K562 (cell line): ENCODE measurements around the gene RANGAP1. TPM values are rescaled to one million over a fixed set of nuclear protein-coding genes. Genes with fewer than 3 reads are reported as not detected.
A peak's percentile ranks its signal among the peaks of the same experiment; 100 is the strongest.

Experiments used
- ATAC-seq: fragments of 200-7000 bp; cut with Tn5 transposase; 3 replicates; pipeline ENCODE4 v1.9.1; 2020; ENCODE audit warnings: moderate library complexity
- BruUV-seq: library from RNA; stranded (reverse); fragments of 400-500 nt; replicated peaks from 2 replicates; lab custom pipeline; 2021; lab: Mats Ljungman, UMichigan
- CTCF ChIA-PET: fragments of 300-600 bp; formaldehyde crosslinking; extraction: SDS; loops from one replicate; lab custom pipeline; 2021; ENCODE audit warnings: low intra/inter-chr PET ratio; lab: Yijun Ruan, JAX
- POLR2A ChIA-PET: fragments of 300-600, 350-650 bp; sonication (Branson Sonifier 250); formaldehyde crosslinking; extraction: SDS; loops from one replicate; lab custom pipeline; 2021; ENCODE audit warnings: antibody characterized with exemption, inconsistent platforms; lab: Yijun Ruan, JAX
- DNase-seq, 4 experiments: peaks; one replicate each; pipeline versions ENCODE4 v3.0.0 to v3.0.0-alpha.2; 2011 to 2018; ENCODE audit warnings: low spot score in 3 of 4, mixed read lengths in 3 of 4; ENCODE audit errors: extremely low read depth in 1 of 4
- FAIRE-seq: peaks from 2 replicates; lab custom pipeline; 2011; peaks lifted over from hg19 to GRCh38; lab: Jason Lieb, UNC
- H2AFZ ChIP-seq: 2 replicates; pipeline ENCODE4 v1.6.0; 2011; ENCODE audit warnings: low read depth, low read length, control low read depth, inconsistent platforms
- H3K27ac ChIP-seq: fragments of 200-600 bp; 3 replicates; pipeline ENCODE4 v1.8.0; 2011; ENCODE audit warnings: low read depth, mild to moderate bottlenecking, control low read depth, inconsistent platforms, low read length, moderate library complexity, mixed read lengths; ENCODE audit errors: extremely low read depth
- H3K27me3 ChIP-seq, 2 experiments: fragments of 300-600 bp in 1 of 2; 2 replicates in 1 of 2; 3 replicates in 1 of 2; pipeline versions ENCODE4 v1.6.0 to v1.8.0; 2011; ENCODE audit warnings: inconsistent platforms in 2 of 2, low read length in 2 of 2, mild to moderate bottlenecking in 1 of 2, mixed read lengths in 1 of 2, moderate library complexity in 1 of 2; ENCODE audit not compliant: control insufficient read depth in 2 of 2, insufficient read depth in 2 of 2
- H3K36me3 ChIP-seq: fragments of 300-600 bp; 3 replicates; pipeline ENCODE4 v1.8.0; 2011; ENCODE audit warnings: mild to moderate bottlenecking, low read length, inconsistent platforms; ENCODE audit not compliant: control insufficient read depth, insufficient read depth
- H3K4me1 ChIP-seq, 2 experiments: fragments of 200-600 bp in 1 of 2; replicated peaks in 1 of 2; 2 replicates in 1 of 2; 3 replicates in 1 of 2; pipeline versions ENCODE4 v1.5.1 to v1.8.0; 2011; ENCODE audit warnings: inconsistent platforms in 2 of 2, low read length in 2 of 2, mild to moderate bottlenecking in 1 of 2, mixed read lengths in 1 of 2, moderate library complexity in 1 of 2; ENCODE audit not compliant: control insufficient read depth in 2 of 2, insufficient read depth in 2 of 2
- H3K4me2 ChIP-seq: 2 replicates; pipeline ENCODE4 v1.6.1; 2011; ENCODE audit warnings: low read length, control low read depth, inconsistent platforms, mixed read lengths; ENCODE audit not compliant: insufficient read depth
- H3K4me3 ChIP-seq: fragments of 200-600 bp; sonication (generic), shearing (Covaris generic); 2 replicates; pipeline ENCODE4 v1.5.1; 2016; ENCODE audit warnings: control low read depth, inconsistent platforms
- H3K79me2 ChIP-seq: fragments of 200-600 bp; 3 replicates; pipeline ENCODE4 v1.8.0; 2011; ENCODE audit warnings: low read length, inconsistent platforms; ENCODE audit not compliant: control insufficient read depth, insufficient read depth
- H3K9ac ChIP-seq, 2 experiments: 2 replicates each; pipeline versions ENCODE4 v1.6.0 to v1.6.1; 2011; ENCODE audit warnings: low read depth in 2 of 2, low read length in 2 of 2, control low read depth in 1 of 2, inconsistent platforms in 1 of 2, mild to moderate bottlenecking in 1 of 2, mixed read lengths in 1 of 2; ENCODE audit not compliant: insufficient read depth in 1 of 2
- H3K9me1 ChIP-seq: one replicate; pipeline ENCODE4 v1.6.0; 2011; ENCODE audit warnings: inconsistent platforms, mild to moderate bottlenecking, low read length, moderate library complexity; ENCODE audit not compliant: control insufficient read depth, insufficient read depth
- H3K9me3 ChIP-seq: replicated peaks from 2 replicates; pipeline ENCODE4 v1.5.1; 2011; ENCODE audit warnings: low read depth, low read length, inconsistent platforms; ENCODE audit not compliant: control insufficient read depth, insufficient read depth
- H4K20me1 ChIP-seq: replicated peaks from 2 replicates; pipeline ENCODE4 v1.6.1; 2011; ENCODE audit warnings: low read length, inconsistent platforms, mixed read lengths; ENCODE audit not compliant: control insufficient read depth, insufficient read depth
- NEUROD1 ChIP-seq: fragments of 150-350 bp; IDR thresholded peaks from 2 replicates; pipeline ENCODE4 v1.6.1; 2014; ENCODE audit warnings: borderline replicate concordance, low read length, low read depth; ENCODE audit not compliant: partially characterized antibody
- NR2F6 ChIP-seq: fragments of 450-650 bp; formaldehyde crosslinking; IDR thresholded peaks from 2 replicates; pipeline ENCODE4 v1.4.0; 2020; ENCODE audit warnings: mild to moderate bottlenecking
- POLR2H ChIP-seq: IDR thresholded peaks from 2 replicates; pipeline ENCODE4 v1.6.1; 2016; ENCODE audit warnings: missing genetic modification characterization, low read depth, mild to moderate bottlenecking, control low read depth, missing compliant biosample characterization, moderate library complexity
- PRPF4 ChIP-seq: fragments of 200-400 bp; formaldehyde crosslinking; IDR thresholded peaks from one replicate; pipeline ENCODE4 v1.6.1; 2017; ENCODE audit warnings: low read length, low read depth, mild to moderate bottlenecking; ENCODE audit not compliant: insufficient read depth, poor library complexity, severe bottlenecking
- TEAD1 ChIP-seq, 2 experiments: fragments of 450-650 bp in 1 of 2; sonication (generic) in 1 of 2; formaldehyde crosslinking; IDR thresholded peaks; 2 replicates each; pipeline versions ENCODE4 v1.4.0 to v1.8.0; 2020 to 2022; ENCODE audit warnings: mild to moderate bottlenecking in 2 of 2, missing genetic modification reagents in 1 of 2
- WGBS: fragments of 100-300 bp; shearing (Covaris generic); methylation state at CpG from one replicate; pipeline ENCODE4 v1.1.6; 2016; ENCODE audit warnings: low coverage, mixed read lengths; ENCODE audit not compliant: insufficient coverage; ENCODE audit errors: missing lambda C conversion rate; 5-methylcytosine and 5-hydroxymethylcytosine counted together
- in situ Hi-C: fragments of 300-500 bp; cut with MboI; formaldehyde crosslinking; loops from 4 replicates; pipeline ENCODE4 v1.15.0; 2018; ENCODE audit warnings: inconsistent platforms, mixed read lengths
- intact Hi-C: fragments of 100-400 bp; cut with micrococcal nuclease; formaldehyde crosslinking; loops from 2 replicates; pipeline ENCODE4 v1.14.2; 2022
- polyA plus RNA-seq, 8 experiments: library from polyadenylated mRNA; depleted of rRNA in 4 of 8; stranded (reverse) in 5 of 8; unstranded in 3 of 8; fragments of >200 nt; fragmentation: Nextera tagmentation in 2 of 8; fragmentation: Illumina TruSeq in 1 of 8; extraction: Ambion mirVana in 2 of 8; extraction: Trizol in 1 of 8; gene quantifications; 2 replicates each; pipeline versions ENCODE4 v1.2.1 to v1.2.3, GENCODE V29; 2011 to 2014; ENCODE audit warnings: inconsistent platforms in 1 of 8, missing spikeins in 1 of 8
- total RNA-seq, 7 experiments: library from RNA; depleted of rRNA in 6 of 7; stranded (reverse); fragments of >200 nt in 6 of 7; fragmentation: Illumina TruSeq in 2 of 7; extraction: Trizol in 2 of 7; gene quantifications; 2 replicates each; pipeline versions ENCODE4 v1.2.1 to v1.2.3, GENCODE V29; 2011 to 2021; ENCODE audit warnings: low replicate concordance in 1 of 7
- TF ChIP-seq, protein P1 (sequence below): fragments of 450-650 bp; IDR thresholded peaks from 2 replicates; pipeline ENCODE4 v1.6.1; 2017; ENCODE audit warnings: antibody characterized with exemption
- TF ChIP-seq, protein P2 (sequence below): fragments of 200-800 bp; sonication (Bioruptor generic); IDR thresholded peaks from 2 replicates; pipeline ENCODE4 v1.6.1; 2017; ENCODE audit warnings: missing genetic modification characterization, missing compliant biosample characterization
- TF ChIP-seq, protein P3 (sequence below): fragments of 450-650 bp; IDR thresholded peaks from 2 replicates; pipeline ENCODE4 v1.6.1; 2017; ENCODE audit warnings: antibody characterized with exemption, mild to moderate bottlenecking
- TF ChIP-seq, protein P4 (sequence below): sonication (generic); formaldehyde crosslinking; IDR thresholded peaks from 2 replicates; pipeline ENCODE4 v1.8.1; 2023; ENCODE audit warnings: mild to moderate bottlenecking, missing genetic modification reagents

Gene RANGAP1
- total and polyA plus RNA-seq, 9 of the 15 experiments (the other 6 are each of a cell fraction or from before 2014, with no cell fraction given), result 2.1 to 104 (median 50.6) TPM

DNA sequence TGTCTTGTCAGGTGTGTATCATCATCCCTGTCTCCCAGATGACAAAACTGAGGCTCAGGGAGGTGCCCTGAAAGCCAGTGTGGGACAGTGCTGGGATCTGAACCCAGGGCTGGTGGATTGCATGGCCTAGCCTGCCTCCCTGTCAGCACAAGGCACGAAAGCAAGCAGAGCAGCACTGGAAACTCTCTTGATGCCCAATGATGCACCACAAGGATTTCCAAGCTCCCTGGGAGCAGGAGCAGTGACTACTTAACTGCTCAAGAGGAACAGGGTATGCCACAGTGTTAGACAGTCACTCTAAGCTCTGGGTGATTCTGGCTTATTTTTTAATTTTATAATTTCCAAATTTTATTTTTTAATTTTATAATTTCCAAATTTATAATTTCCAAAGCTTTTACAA lies 24.3 kb upstream of the RANGAP1 start (continued):
- no peak for TF ChIP-seq POLR2H

DNA sequence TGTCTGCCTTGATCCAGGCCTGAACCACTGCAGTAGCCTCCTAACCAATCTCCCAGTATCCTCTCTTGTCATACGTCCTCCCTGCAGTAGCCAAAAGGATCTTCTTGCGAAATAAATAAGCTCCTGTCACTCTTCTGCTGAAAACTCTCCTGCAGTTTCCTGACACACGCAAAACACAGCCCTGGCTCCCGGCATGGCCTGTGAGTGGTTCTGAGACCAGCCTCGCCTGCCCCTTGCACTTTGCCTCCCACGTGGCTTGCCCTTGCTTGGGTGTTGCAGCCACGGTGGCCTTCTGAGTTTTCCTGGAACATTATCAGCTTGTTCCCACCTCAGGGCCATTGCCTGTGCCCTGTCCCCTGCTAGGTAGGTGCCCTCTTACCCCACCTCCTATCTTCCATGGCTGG lies 22.6 kb upstream of the RANGAP1 start:
- CTCF ChIA-PET, result no interaction called here
- BruUV-seq, result no TSS peak
- intact Hi-C loops, result loop anchor here (10.0 kb wide), 1 partner anchor 384 kb away; no protein-coding TSS in a partner anchor
- TF ChIP-seq, protein P1, sequence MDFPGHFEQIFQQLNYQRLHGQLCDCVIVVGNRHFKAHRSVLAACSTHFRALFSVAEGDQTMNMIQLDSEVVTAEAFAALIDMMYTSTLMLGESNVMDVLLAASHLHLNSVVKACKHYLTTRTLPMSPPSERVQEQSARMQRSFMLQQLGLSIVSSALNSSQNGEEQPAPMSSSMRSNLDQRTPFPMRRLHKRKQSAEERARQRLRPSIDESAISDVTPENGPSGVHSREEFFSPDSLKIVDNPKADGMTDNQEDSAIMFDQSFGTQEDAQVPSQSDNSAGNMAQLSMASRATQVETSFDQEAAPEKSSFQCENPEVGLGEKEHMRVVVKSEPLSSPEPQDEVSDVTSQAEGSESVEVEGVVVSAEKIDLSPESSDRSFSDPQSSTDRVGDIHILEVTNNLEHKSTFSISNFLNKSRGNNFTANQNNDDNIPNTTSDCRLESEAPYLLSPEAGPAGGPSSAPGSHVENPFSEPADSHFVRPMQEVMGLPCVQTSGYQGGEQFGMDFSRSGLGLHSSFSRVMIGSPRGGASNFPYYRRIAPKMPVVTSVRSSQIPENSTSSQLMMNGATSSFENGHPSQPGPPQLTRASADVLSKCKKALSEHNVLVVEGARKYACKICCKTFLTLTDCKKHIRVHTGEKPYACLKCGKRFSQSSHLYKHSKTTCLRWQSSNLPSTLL, result no peak
- no peak for TF ChIP-seq NEUROD1
- TF ChIP-seq PRPF4, result no peak
- TF ChIP-seq, protein P2, sequence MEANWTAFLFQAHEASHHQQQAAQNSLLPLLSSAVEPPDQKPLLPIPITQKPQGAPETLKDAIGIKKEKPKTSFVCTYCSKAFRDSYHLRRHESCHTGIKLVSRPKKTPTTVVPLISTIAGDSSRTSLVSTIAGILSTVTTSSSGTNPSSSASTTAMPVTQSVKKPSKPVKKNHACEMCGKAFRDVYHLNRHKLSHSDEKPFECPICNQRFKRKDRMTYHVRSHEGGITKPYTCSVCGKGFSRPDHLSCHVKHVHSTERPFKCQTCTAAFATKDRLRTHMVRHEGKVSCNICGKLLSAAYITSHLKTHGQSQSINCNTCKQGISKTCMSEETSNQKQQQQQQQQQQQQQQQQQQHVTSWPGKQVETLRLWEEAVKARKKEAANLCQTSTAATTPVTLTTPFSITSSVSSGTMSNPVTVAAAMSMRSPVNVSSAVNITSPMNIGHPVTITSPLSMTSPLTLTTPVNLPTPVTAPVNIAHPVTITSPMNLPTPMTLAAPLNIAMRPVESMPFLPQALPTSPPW (CRISPR knock-in tag), result no peak
- TF ChIP-seq NR2F6 (CRISPR knock-in tag), result no peak
- TF ChIP-seq, protein P3, sequence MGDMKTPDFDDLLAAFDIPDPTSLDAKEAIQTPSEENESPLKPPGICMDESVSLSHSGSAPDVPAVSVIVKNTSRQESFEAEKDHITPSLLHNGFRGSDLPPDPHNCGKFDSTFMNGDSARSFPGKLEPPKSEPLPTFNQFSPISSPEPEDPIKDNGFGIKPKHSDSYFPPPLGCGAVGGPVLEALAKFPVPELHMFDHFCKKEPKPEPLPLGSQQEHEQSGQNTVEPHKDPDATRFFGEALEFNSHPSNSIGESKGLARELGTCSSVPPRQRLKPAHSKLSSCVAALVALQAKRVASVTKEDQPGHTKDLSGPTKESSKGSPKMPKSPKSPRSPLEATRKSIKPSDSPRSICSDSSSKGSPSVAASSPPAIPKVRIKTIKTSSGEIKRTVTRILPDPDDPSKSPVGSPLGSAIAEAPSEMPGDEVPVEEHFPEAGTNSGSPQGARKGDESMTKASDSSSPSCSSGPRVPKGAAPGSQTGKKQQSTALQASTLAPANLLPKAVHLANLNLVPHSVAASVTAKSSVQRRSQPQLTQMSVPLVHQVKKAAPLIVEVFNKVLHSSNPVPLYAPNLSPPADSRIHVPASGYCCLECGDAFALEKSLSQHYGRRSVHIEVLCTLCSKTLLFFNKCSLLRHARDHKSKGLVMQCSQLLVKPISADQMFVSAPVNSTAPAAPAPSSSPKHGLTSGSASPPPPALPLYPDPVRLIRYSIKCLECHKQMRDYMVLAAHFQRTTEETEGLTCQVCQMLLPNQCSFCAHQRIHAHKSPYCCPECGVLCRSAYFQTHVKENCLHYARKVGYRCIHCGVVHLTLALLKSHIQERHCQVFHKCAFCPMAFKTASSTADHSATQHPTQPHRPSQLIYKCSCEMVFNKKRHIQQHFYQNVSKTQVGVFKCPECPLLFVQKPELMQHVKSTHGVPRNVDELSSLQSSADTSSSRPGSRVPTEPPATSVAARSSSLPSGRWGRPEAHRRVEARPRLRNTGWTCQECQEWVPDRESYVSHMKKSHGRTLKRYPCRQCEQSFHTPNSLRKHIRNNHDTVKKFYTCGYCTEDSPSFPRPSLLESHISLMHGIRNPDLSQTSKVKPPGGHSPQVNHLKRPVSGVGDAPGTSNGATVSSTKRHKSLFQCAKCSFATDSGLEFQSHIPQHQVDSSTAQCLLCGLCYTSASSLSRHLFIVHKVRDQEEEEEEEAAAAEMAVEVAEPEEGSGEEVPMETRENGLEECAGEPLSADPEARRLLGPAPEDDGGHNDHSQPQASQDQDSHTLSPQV, result peak; percentile 57
- no peak for TF ChIP-seq TEAD1 (CRISPR knock-in tag; IDR thresholded peaks at IDR 0.05)
- TF ChIP-seq, protein P4, sequence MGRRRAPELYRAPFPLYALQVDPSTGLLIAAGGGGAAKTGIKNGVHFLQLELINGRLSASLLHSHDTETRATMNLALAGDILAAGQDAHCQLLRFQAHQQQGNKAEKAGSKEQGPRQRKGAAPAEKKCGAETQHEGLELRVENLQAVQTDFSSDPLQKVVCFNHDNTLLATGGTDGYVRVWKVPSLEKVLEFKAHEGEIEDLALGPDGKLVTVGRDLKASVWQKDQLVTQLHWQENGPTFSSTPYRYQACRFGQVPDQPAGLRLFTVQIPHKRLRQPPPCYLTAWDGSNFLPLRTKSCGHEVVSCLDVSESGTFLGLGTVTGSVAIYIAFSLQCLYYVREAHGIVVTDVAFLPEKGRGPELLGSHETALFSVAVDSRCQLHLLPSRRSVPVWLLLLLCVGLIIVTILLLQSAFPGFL (CRISPR knock-in tag), result no peak

More for the DNA sequence above, 22.6 kb upstream of the RANGAP1 start:
- Histone ChIP-seq H3K4me1 (peaks cover 31 to 36% of the 10 kb centered on the region in 2 experiments; a peak in 4 of 5 replicates), H2AFZ (no peak overlapping the region), H4K20me1 (no peaks in the 10 kb centered on the region), H3K27ac (peak overlapping the region; percentile 59), H3K4me2 (no peak overlapping the region), H3K9ac (0 out of 4 replicates have a peak overlapping the region, but pooled peaks of 1 of the 2 experiments have one; percentile 48), H3K9me1 (no peaks in the 10 kb centered on the region), H3K79me2 (peaks cover 88% of the 10 kb centered on the region), H3K27me3 (no peaks in the 10 kb centered on the region), H3K36me3 (peaks cover 37% of the 10 kb centered on the region; the same call in 2 of the 3 replicates), H3K9me3 (no peaks in the 10 kb centered on the region), H3K4me3 (no peak overlapping the region)
- peak in 1 of 4 experiments; percentile 40 for DNase-seq
- FAIRE-seq, result no peak
- in situ Hi-C loops, result no loop called here
- POLR2A ChIA-PET, result interaction anchor here (1.9 kb wide), 1 partner anchor 8 kb away, joined by 6 read pairs; no protein-coding TSS in a partner anchor
- WGBS, result 29% methylated on average over 7 of the region's 7 CpGs
- ATAC-seq, result no peak; the same call in 2 of the 3 replicates
